Activated CD4-positive, alpha-beta memory T cell treated with anti-CD3 and anti-CD28 coated beads for 36 hours (primary cell): Measurements from ENCODE around the gene ACSF2. TPM values are rescaled to one million over a fixed set of nuclear protein-coding genes. Genes with fewer than 3 reads are reported as not detected.

Experiments used
- CTCF ChIA-PET: fragments of 350-600 bp; sonication (Branson Sonifier 250); formaldehyde crosslinking; loops from one replicate; lab custom pipeline; 2021; ENCODE audit warnings: antibody characterized with exemption, inconsistent platforms; lab: Charles Lee
- POLR2A ChIA-PET: fragments of 350-600 bp; sonication (Branson Sonifier 250); formaldehyde crosslinking; loops from one replicate; lab custom pipeline; 2021; ENCODE audit warnings: antibody characterized with exemption; lab: Charles Lee
- DNase-seq: peaks from one replicate; pipeline ENCODE4 v3.0.0-alpha.2; 2020
- H3K27ac Mint-ChIP-seq: one replicate; pipeline ENCODE4 v1.8.0; 2021; ENCODE audit warnings: mixed read lengths
- H3K27me3 Mint-ChIP-seq: one replicate; pipeline ENCODE4 v1.8.0; 2021; ENCODE audit warnings: mixed read lengths
- H3K36me3 Mint-ChIP-seq: one replicate; pipeline ENCODE4 v1.8.0; 2021; ENCODE audit warnings: mixed read lengths
- H3K4me1 Mint-ChIP-seq: one replicate; pipeline ENCODE4 v1.8.0; 2021; ENCODE audit warnings: low read depth, mixed read lengths
- H3K4me3 Mint-ChIP-seq: one replicate; pipeline ENCODE4 v1.8.0; 2021; ENCODE audit warnings: mild to moderate bottlenecking, mixed read lengths
- H3K9me3 Mint-ChIP-seq: one replicate; pipeline ENCODE4 v1.8.0; 2021; ENCODE audit warnings: mixed read lengths
- intact Hi-C: fragments of 100-400 bp; cut with micrococcal nuclease; formaldehyde crosslinking; loops from one replicate; pipeline ENCODE4 v1.15.1; 2023
- total RNA-seq, 2 experiments: library from RNA; stranded (reverse); gene quantifications; one replicate each; pipeline ENCODE4 v1.2.3, GENCODE V29; 2021

Gene ACSF2
- total RNA-seq, result 10 to 100 TPM; 20.1 to 23.6 TPM

GRCh38 chr17:50425682-50426471, at the start of gene ACSF2:
Gene ACSF2 (plus strand): TSS chr17:50426218. CDS start chr17:50426262, 44 bp downstream.
- no peaks in the 10 kb centered on the region for H3K36me3 Mint-ChIP-seq
- peak within 1 kb of the TSS; percentile 81 for H3K4me3 Mint-ChIP-seq
- H3K27ac Mint-ChIP-seq, result peak within 1 kb of the TSS; percentile 43
- peak; percentile 83 for DNase-seq
- H3K9me3 Mint-ChIP-seq, result no peaks in the 10 kb centered on the region
- POLR2A ChIA-PET, result interaction anchor here (0.9 to 1.4 kb wide), 7 partner anchors 9 to 64 kb away, joined by 3 to 12 read pairs (median 3); partner anchors contain the start of gene LRRC59
- CTCF ChIA-PET, result interaction anchor here (0.6 to 3.6 kb wide), 4 partner anchors 14 to 357 kb away, joined by 3 to 27 read pairs (median 4); partner anchors contain the start of gene LRRC59
- H3K27me3 Mint-ChIP-seq, result no peaks in the 10 kb centered on the region
- H3K4me1 Mint-ChIP-seq, result peaks cover 27% of the 10 kb centered on the region
- intact Hi-C loops, result loop anchor here (1.0 to 2.0 kb wide), 2 partner anchors 53 to 116 kb away; partner anchors contain the start of gene RSAD1

- Mint-ChIP-seq H3K9me3 (no peaks in the 10 kb centered on the region), H3K4me1 (no peaks in the 10 kb centered on the region), H3K36me3 (peaks cover 61% of the 10 kb centered on the region), H3K27ac (no peak overlapping the region), H3K27me3 (no peaks in the 10 kb centered on the region), H3K4me3 (no peak overlapping the region)
- POLR2A ChIA-PET, result interaction anchor here (0.9 kb wide), 1 partner anchor 13 kb away, joined by 3 read pairs; no protein-coding TSS in a partner anchor
- CTCF ChIA-PET, result interaction anchor here (1.5 to 5.7 kb wide), 2 partner anchors 17 to 18 kb away, joined by 8 to 37 read pairs; partner anchors contain the start of gene LRRC59
- no peak for DNase-seq
- intact Hi-C loops, result no loop called here
These were observed 46.5 kb upstream of the ACSF2 start for GRCh38 chr17:50379351-50380132.

DNA sequence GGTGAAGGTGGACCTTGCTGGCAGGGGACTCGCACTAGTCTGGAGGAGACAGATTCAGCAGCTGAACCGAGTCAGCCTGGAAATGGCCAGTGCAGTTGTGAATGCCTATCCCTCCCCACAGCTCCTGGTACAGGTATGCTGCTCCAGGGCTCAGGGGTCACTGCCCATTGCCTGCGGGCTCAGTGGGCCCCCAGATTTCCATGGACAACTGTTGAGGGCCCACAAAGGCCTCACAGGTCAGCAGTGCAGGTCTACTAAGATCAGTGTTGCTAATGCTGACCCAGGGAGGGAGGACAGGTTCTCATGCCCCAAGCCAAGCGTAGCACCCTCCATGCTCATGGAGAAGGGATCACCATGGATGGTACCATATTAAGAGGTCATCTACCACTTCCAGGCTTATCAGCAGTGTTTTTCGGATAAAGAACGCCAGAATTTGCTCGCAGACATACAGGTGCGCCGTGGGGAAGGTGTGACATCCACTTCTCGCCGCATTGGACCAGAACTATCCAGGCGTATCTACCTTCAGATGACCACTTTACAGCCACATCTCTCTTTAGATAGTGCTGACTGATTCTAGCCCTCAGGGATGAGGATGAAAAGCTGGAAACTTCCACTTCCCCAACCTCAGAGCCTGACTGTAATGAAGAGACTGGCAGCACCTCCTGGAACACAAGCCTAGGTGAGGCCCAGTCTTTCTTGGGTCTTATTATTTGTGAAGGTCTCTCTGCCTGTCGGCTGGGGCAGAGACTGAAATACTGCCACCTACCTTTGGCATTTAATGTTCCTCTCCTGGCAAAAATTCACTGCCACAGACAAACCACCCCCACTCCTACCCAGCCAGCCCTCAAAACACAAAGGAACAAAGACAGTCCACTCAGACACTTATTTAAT, 45.4 kb upstream of the ACSF2 start:
- H3K27ac Mint-ChIP-seq, result no peak overlapping the region
- DNase-seq, result no peak
- no peaks in the 10 kb centered on the region for H3K27me3 Mint-ChIP-seq
- ChIA-PET CTCF (interaction anchor here (0.7 to 5.7 kb wide), 5 partner anchors 10 to 18 kb away, joined by 3 to 37 read pairs (median 8); partner anchors contain the start of gene LRRC59), POLR2A (interaction anchor here (0.9 kb wide), 1 partner anchor 11 kb away, joined by 3 read pairs; no protein-coding TSS in a partner anchor)
- intact Hi-C loops, result no loop called here
- H3K4me1 Mint-ChIP-seq, result no peaks in the 10 kb centered on the region
- H3K4me3 Mint-ChIP-seq, result no peak overlapping the region
- no peaks in the 10 kb centered on the region for H3K9me3 Mint-ChIP-seq
- peaks cover 63% of the 10 kb centered on the region for H3K36me3 Mint-ChIP-seq

DNA sequence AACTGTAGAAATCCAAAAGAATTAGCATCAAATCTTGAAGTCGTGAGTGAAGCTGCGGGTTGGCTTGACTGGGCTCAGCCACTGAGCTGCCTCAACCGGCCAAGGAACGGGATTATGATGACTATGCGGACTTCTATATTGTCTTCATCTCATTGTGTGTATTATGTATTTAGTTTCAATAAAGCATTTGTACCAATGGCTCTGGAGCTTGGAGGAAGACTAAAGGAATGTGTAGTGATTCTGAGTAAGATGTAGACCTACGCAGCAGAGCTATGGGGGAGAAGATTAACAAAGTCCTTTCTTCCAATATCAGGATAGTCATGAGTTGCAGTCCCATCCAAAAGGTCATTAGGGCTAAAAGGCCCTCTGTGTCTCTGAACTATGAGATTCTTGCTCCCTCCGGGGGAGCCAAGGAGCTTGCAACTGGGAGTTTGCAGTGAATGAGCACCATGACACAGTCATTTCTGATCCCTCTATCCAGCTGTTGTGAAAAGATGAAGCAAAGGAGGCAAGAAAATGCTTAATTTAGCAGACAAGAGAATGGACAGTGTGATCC, 44.7 kb upstream of the ACSF2 start:
- no peak for DNase-seq
- Mint-ChIP-seq H3K4me1 (no peaks in the 10 kb centered on the region), H3K27me3 (no peaks in the 10 kb centered on the region), H3K4me3 (no peak overlapping the region), H3K36me3 (peaks cover 63% of the 10 kb centered on the region), H3K27ac (no peak overlapping the region), H3K9me3 (no peaks in the 10 kb centered on the region)
- ChIA-PET CTCF (interaction anchor here (0.7 to 5.7 kb wide), 4 partner anchors 10 to 19 kb away, joined by 3 to 37 read pairs (median 16); partner anchors contain the start of gene LRRC59), POLR2A (no interaction called here)
- intact Hi-C loops, result no loop called here

GRCh38 chr17:50381920-50382319, 44.1 kb upstream of the ACSF2 start:
- CTCF ChIA-PET, result interaction anchor here (2.0 to 5.7 kb wide), 3 partner anchors 9 to 20 kb away, joined by 7 to 37 read pairs (median 24); partner anchors contain the start of gene LRRC59
- intact Hi-C loops, result no loop called here
- Mint-ChIP-seq H3K9me3 (no peaks in the 10 kb centered on the region), H3K27me3 (no peaks in the 10 kb centered on the region), H3K4me1 (no peaks in the 10 kb centered on the region), H3K27ac (no peak overlapping the region), H3K4me3 (no peak overlapping the region), H3K36me3 (peaks cover 64% of the 10 kb centered on the region)
- POLR2A ChIA-PET, result interaction anchor here (0.9 kb wide), 1 partner anchor 15 kb away, joined by 4 read pairs; the partner anchor contains the start of gene LRRC59
- DNase-seq, result no peak

DNA sequence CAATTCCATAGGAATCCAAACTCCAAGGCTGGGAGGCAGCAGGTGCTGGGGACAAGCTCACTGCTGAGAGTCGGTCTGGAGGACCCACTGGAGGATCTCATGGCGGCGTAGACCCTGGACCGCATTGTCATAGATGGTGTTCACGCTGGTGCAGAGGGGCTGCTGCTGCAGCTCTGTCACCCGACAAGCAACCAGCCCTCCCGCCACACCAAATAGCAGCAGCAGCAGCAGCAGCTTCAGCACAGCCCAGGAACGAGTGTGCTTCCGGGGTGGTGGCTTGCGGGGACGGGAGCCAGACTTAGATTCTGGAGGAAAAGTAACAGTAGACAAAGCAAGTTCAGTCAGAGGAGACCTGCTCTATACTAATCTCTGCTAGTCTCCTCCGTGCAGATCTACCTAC, 43.1 kb upstream of the ACSF2 start:
- Mint-ChIP-seq H3K27ac (no peak overlapping the region), H3K4me3 (no peak overlapping the region), H3K36me3 (peaks cover 71% of the 10 kb centered on the region), H3K9me3 (no peaks in the 10 kb centered on the region), H3K27me3 (no peaks in the 10 kb centered on the region), H3K4me1 (no peaks in the 10 kb centered on the region)
- DNase-seq, result no peak
- POLR2A ChIA-PET, result no interaction called here
- CTCF ChIA-PET, result interaction anchor here (3.2 to 5.7 kb wide), 2 partner anchors 14 to 21 kb away, joined by 24 to 37 read pairs; partner anchors contain the start of gene LRRC59
- intact Hi-C loops, result no loop called here

- H3K4me1 Mint-ChIP-seq, result no peaks in the 10 kb centered on the region
- H3K36me3 Mint-ChIP-seq, result peaks cover 65% of the 10 kb centered on the region
- no peaks in the 10 kb centered on the region for H3K9me3 Mint-ChIP-seq
- no peaks in the 10 kb centered on the region for H3K27me3 Mint-ChIP-seq
- intact Hi-C loops, result no loop called here
- no peak overlapping the region for H3K4me3 Mint-ChIP-seq
- H3K27ac Mint-ChIP-seq, result no peak overlapping the region
- DNase-seq, result no peak
- ChIA-PET POLR2A (no interaction called here), CTCF (interaction anchor here (2.9 kb wide), 1 partner anchor 11 kb away, joined by 19 read pairs; the partner anchor contains the start of gene LRRC59)
These were observed 39.5 kb upstream of the ACSF2 start for GRCh38 chr17:50386510-50386909.

GRCh38 chr17:50388728-50389127, 37.3 kb upstream of the ACSF2 start:
- H3K4me1 Mint-ChIP-seq, result peaks cover 3% of the 10 kb centered on the region
- H3K36me3 Mint-ChIP-seq, result peaks cover 68% of the 10 kb centered on the region
- H3K27ac Mint-ChIP-seq, result no peak overlapping the region
- H3K4me3 Mint-ChIP-seq, result no peak overlapping the region
- POLR2A ChIA-PET, result interaction anchor here (1.3 kb wide), 1 partner anchor 9 kb away, joined by 3 read pairs; the partner anchor contains the start of gene LRRC59
- intact Hi-C loops, result no loop called here
- H3K9me3 Mint-ChIP-seq, result no peaks in the 10 kb centered on the region
- no peaks in the 10 kb centered on the region for H3K27me3 Mint-ChIP-seq
- DNase-seq, result no peak
- CTCF ChIA-PET, result interaction anchor here (1.0 to 1.1 kb wide), 2 partner anchors 9 to 27 kb away, joined by 3 to 4 read pairs; partner anchors contain the start of gene LRRC59

GRCh38 chr17:50389534-50389933, 36.5 kb upstream of the ACSF2 start:
- CTCF ChIA-PET, result interaction anchor here (1.1 kb wide), 1 partner anchor 27 kb away, joined by 3 read pairs; no protein-coding TSS in a partner anchor
- H3K36me3 Mint-ChIP-seq, result peaks cover 71% of the 10 kb centered on the region

GRCh38 chr17:50392621-50393020, 33.4 kb upstream of the ACSF2 start:
- ChIA-PET POLR2A (interaction anchor here (1.1 kb wide), 1 partner anchor 13 kb away, joined by 3 read pairs; no protein-coding TSS in a partner anchor), CTCF (no interaction called here)
- H3K27ac Mint-ChIP-seq, result no peak overlapping the region
- H3K4me1 Mint-ChIP-seq, result peaks cover 25% of the 10 kb centered on the region
- no peak overlapping the region for H3K4me3 Mint-ChIP-seq
- no peak for DNase-seq
- intact Hi-C loops, result no loop called here
- no peaks in the 10 kb centered on the region for H3K27me3 Mint-ChIP-seq
- peaks cover 58% of the 10 kb centered on the region for H3K36me3 Mint-ChIP-seq
- H3K9me3 Mint-ChIP-seq, result no peaks in the 10 kb centered on the region

More at GRCh38 chr17:50389534-50389933, 36.5 kb upstream of the ACSF2 start:
- H3K4me3 Mint-ChIP-seq, result no peak overlapping the region
- H3K9me3 Mint-ChIP-seq, result no peaks in the 10 kb centered on the region
- intact Hi-C loops, result no loop called here
- POLR2A ChIA-PET, result interaction anchor here (1.3 to 2.5 kb wide), 2 partner anchors 8 to 16 kb away, joined by 3 to 5 read pairs; partner anchors contain the start of gene LRRC59
- H3K4me1 Mint-ChIP-seq, result peaks cover 7% of the 10 kb centered on the region
- no peak overlapping the region for H3K27ac Mint-ChIP-seq
- no peaks in the 10 kb centered on the region for H3K27me3 Mint-ChIP-seq
- DNase-seq, result no peak
